ENCODE results near the gene MYO5A.

- TF ChIP-seq POLR2A (IDR thresholded peaks at IDR 0.05; ENCODE audit: extremely low read depth, insufficient read length) (no peak), CTCF (IDR thresholded peaks at IDR 0.05; ENCODE audit: low read depth, low read length) (no peak), MAX (IDR thresholded peaks at IDR 0.05; ENCODE audit: low read depth, low read length) (no peak), MYC (IDR thresholded peaks at IDR 0.05; ENCODE audit: low read depth, low read length) (no peak)
These were observed 252.4 kb downstream of the MYO5A start for GRCh38 chr15:52276256-52276770.

All from NB4 (cell line).